WTC11 (cell line): ENCODE results near the gene NUMA1. TPM values are rescaled to one million over a fixed set of nuclear protein-coding genes. Genes with fewer than 3 reads are reported as not detected.

Experiments used
- ATAC-seq: fragments of 200-7000 bp; cut with Tn5 transposase; 2 replicates; pipeline ENCODE4 v1.10.0; 2021; ENCODE audit warnings: mild to moderate bottlenecking, moderate library complexity
- CTCF ChIA-PET: fragments of 300-600 bp; sonication (Branson Sonifier 250); formaldehyde crosslinking; loops from one replicate; lab custom pipeline; 2021; ENCODE audit warnings: antibody characterized with exemption; lab: Charles Lee
- POLR2A ChIA-PET: fragments of 350-600 bp; sonication (Branson Sonifier 250); formaldehyde crosslinking; loops from one replicate; lab custom pipeline; 2021; ENCODE audit warnings: antibody characterized with exemption; lab: Charles Lee
- DNase-seq: peaks from one replicate; pipeline ENCODE4 v3.0.0; 2021; ENCODE audit warnings: low spot score
- H3K27ac Mint-ChIP-seq: 2 replicates; pipeline ENCODE4 v1.8.0; 2021; ENCODE audit warnings: mixed read lengths
- H3K27me3 Mint-ChIP-seq: 2 replicates; pipeline ENCODE4 v1.8.0; 2021; ENCODE audit warnings: low read depth, mild to moderate bottlenecking, moderate library complexity, mixed read lengths
- H3K36me3 Mint-ChIP-seq: 2 replicates; pipeline ENCODE4 v1.8.0; 2021; ENCODE audit warnings: mixed read lengths
- H3K4me1 Mint-ChIP-seq: 2 replicates; pipeline ENCODE4 v1.8.0; 2022; ENCODE audit warnings: mixed read lengths
- H3K4me3 Mint-ChIP-seq: 2 replicates; pipeline ENCODE4 v1.8.0; 2021; ENCODE audit warnings: mild to moderate bottlenecking, moderate library complexity, mixed read lengths
- H3K9me3 Mint-ChIP-seq: 2 replicates; pipeline ENCODE4 v1.8.0; 2021; ENCODE audit warnings: mixed read lengths
- ATF6 ChIP-seq: sonication (generic); formaldehyde crosslinking; IDR thresholded peaks from 2 replicates; pipeline ENCODE4 v1.8.1; 2023; ENCODE audit warnings: mild to moderate bottlenecking, missing genetic modification reagents
- CREB1 ChIP-seq: sonication (generic); formaldehyde crosslinking; IDR thresholded peaks from 2 replicates; pipeline ENCODE4 v1.8.0; 2023; ENCODE audit warnings: mild to moderate bottlenecking, missing genetic modification reagents
- E2F4 ChIP-seq: sonication (generic); formaldehyde crosslinking; IDR thresholded peaks from 2 replicates; pipeline ENCODE4 v1.8.1; 2022; ENCODE audit warnings: low read depth, mild to moderate bottlenecking, moderate library complexity, missing genetic modification reagents, borderline replicate concordance
- FOXP1 ChIP-seq: sonication (generic); formaldehyde crosslinking; IDR thresholded peaks from 2 replicates; pipeline ENCODE4 v1.8.0; 2022; ENCODE audit warnings: missing genetic modification reagents, mild to moderate bottlenecking, moderate library complexity, borderline replicate concordance
- IRF2 ChIP-seq: sonication (generic); formaldehyde crosslinking; IDR thresholded peaks from 2 replicates; pipeline ENCODE4 v1.8.0; 2022; ENCODE audit warnings: low read depth, missing genetic modification reagents, borderline replicate concordance
- RELA ChIP-seq: sonication (generic); formaldehyde crosslinking; IDR thresholded peaks from 2 replicates; pipeline ENCODE4 v1.8.1; 2022; ENCODE audit warnings: missing genetic modification reagents, mild to moderate bottlenecking, borderline replicate concordance
- SMAD3 ChIP-seq: sonication (generic); formaldehyde crosslinking; IDR thresholded peaks from 2 replicates; pipeline ENCODE4 v1.8.0; 2022; ENCODE audit warnings: missing genetic modification reagents, mild to moderate bottlenecking, borderline replicate concordance
- SOX15 ChIP-seq: fragments of 250-450 bp; sonication (Bioruptor Pico); IDR thresholded peaks from 2 replicates; pipeline ENCODE4 v1.9.0; 2021; ENCODE audit warnings: mild to moderate bottlenecking
- SP1 ChIP-seq: sonication (generic); formaldehyde crosslinking; conservative IDR thresholded peaks from 2 replicates; pipeline ENCODE4 v1.8.1; 2022; ENCODE audit warnings: missing genetic modification reagents
- ZNF138 ChIP-seq: sonication (generic); formaldehyde crosslinking; conservative IDR thresholded peaks from 2 replicates; pipeline ENCODE4 v1.8.1; 2022; ENCODE audit warnings: mild to moderate bottlenecking, moderate library complexity, missing genetic modification reagents
- ZNF219 ChIP-seq: sonication (generic); formaldehyde crosslinking; IDR thresholded peaks from 2 replicates; pipeline ENCODE4 v1.8.0; 2023; ENCODE audit warnings: missing genetic modification reagents, mild to moderate bottlenecking, borderline replicate concordance
- ZNF232 ChIP-seq: sonication (generic); formaldehyde crosslinking; IDR thresholded peaks from 2 replicates; pipeline ENCODE4 v1.8.0; 2022; ENCODE audit warnings: mild to moderate bottlenecking, missing genetic modification reagents
- ZNF416 ChIP-seq: fragments of 250-450 bp; sonication (Bioruptor Pico); IDR thresholded peaks from 2 replicates; pipeline ENCODE4 v1.9.0; 2021; ENCODE audit warnings: mild to moderate bottlenecking, inconsistent platforms
- ZNF532 ChIP-seq: fragments of 250-450 bp; sonication (Bioruptor Pico); IDR thresholded peaks from 2 replicates; pipeline ENCODE4 v1.9.0; 2021; ENCODE audit warnings: mild to moderate bottlenecking, borderline replicate concordance
- ZNF671 ChIP-seq: fragments of 250-450 bp; sonication (Bioruptor Pico); IDR thresholded peaks from 2 replicates; pipeline ENCODE4 v1.8.0; 2021; ENCODE audit warnings: mild to moderate bottlenecking
- total RNA-seq: library from RNA; stranded (reverse); gene quantifications from 3 replicates; pipeline ENCODE4 v1.2.3, GENCODE V29; 2021
- TF ChIP-seq, protein P1 (sequence below): sonication (generic); formaldehyde crosslinking; IDR thresholded peaks from 2 replicates; pipeline ENCODE4 v1.8.1; 2022; ENCODE audit warnings: low read depth, missing genetic modification reagents, borderline replicate concordance
- TF ChIP-seq, protein P2 (sequence below): fragments of 250-450 bp; sonication (Bioruptor Pico); IDR thresholded peaks from 2 replicates; pipeline ENCODE4 v1.8.0; 2021; ENCODE audit warnings: mild to moderate bottlenecking

Gene NUMA1
- total RNA-seq, 1 experiment from 2014 or later: 147 TPM

GRCh38 chr11:71963468-71963867 is 116.9 kb downstream of the NUMA1 start:
- no peaks in the 10 kb centered on the region for H3K9me3 Mint-ChIP-seq
- H3K4me1 Mint-ChIP-seq: no peaks in the 10 kb centered on the region
- CTCF ChIA-PET: no interaction called here
- H3K27ac Mint-ChIP-seq: no peak overlapping the region
- no peak overlapping the region for H3K4me3 Mint-ChIP-seq
- no peak for DNase-seq
- POLR2A ChIA-PET: no interaction called here
- no peaks in the 10 kb centered on the region for H3K27me3 Mint-ChIP-seq
- no peak for ATAC-seq
- H3K36me3 Mint-ChIP-seq: peaks cover 33% of the 10 kb centered on the region
- no peak for TF ChIP-seq ZNF219 (CRISPR knock-in tag)
- no peak for TF ChIP-seq ATF6 (CRISPR knock-in tag)
- TF ChIP-seq ZNF232 (CRISPR knock-in tag): no peak
- no peak for TF ChIP-seq FOXP1 (CRISPR knock-in tag)
- TF ChIP-seq ZNF416 (CRISPR knock-in tag): no peak
- TF ChIP-seq E2F4 (CRISPR knock-in tag): no peak
- no peak for TF ChIP-seq IRF2 (CRISPR knock-in tag)
- TF ChIP-seq, protein P1, sequence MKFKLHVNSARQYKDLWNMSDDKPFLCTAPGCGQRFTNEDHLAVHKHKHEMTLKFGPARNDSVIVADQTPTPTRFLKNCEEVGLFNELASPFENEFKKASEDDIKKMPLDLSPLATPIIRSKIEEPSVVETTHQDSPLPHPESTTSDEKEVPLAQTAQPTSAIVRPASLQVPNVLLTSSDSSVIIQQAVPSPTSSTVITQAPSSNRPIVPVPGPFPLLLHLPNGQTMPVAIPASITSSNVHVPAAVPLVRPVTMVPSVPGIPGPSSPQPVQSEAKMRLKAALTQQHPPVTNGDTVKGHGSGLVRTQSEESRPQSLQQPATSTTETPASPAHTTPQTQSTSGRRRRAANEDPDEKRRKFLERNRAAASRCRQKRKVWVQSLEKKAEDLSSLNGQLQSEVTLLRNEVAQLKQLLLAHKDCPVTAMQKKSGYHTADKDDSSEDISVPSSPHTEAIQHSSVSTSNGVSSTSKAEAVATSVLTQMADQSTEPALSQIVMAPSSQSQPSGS (CRISPR knock-in tag): no peak
- TF ChIP-seq ZNF138: no peak
- TF ChIP-seq SMAD3 (CRISPR knock-in tag): no peak
- TF ChIP-seq, protein P2, sequence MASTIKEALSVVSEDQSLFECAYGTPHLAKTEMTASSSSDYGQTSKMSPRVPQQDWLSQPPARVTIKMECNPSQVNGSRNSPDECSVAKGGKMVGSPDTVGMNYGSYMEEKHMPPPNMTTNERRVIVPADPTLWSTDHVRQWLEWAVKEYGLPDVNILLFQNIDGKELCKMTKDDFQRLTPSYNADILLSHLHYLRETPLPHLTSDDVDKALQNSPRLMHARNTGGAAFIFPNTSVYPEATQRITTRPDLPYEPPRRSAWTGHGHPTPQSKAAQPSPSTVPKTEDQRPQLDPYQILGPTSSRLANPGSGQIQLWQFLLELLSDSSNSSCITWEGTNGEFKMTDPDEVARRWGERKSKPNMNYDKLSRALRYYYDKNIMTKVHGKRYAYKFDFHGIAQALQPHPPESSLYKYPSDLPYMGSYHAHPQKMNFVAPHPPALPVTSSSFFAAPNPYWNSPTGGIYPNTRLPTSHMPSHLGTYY (CRISPR knock-in tag): no peak
- no peak for TF ChIP-seq RELA (CRISPR knock-in tag)
- no peak for TF ChIP-seq SP1 (CRISPR knock-in tag)
- no peak for TF ChIP-seq ZNF532 (CRISPR knock-in tag)
- no peak for TF ChIP-seq CREB1 (CRISPR knock-in tag)
- TF ChIP-seq ZNF671 (CRISPR knock-in tag): no peak
- no peak for TF ChIP-seq SOX15
